NCI-H345 (cell line): ENCODE results near the gene LIFR.

Experiments used
- DNase-seq: peaks from one replicate; lab custom pipeline; 2025; lab: John Stamatoyannopoulos, UW

The LIFR gene

GRCh38 chr5:38441453-38442246 is 114.8 kb downstream of the LIFR start:
- peak; percentile 90 for DNase-seq

GRCh38 chr5:38438757-38439156 is 117.7 kb downstream of the LIFR start:
- DNase-seq: no peak

GRCh38 chr5:38434966-38435705 is 121.3 kb downstream of the LIFR start:
- DNase-seq: no peak

GRCh38 chr5:38433160-38433861 is 123.1 kb downstream of the LIFR start:
- no peak for DNase-seq

GRCh38 chr5:38431242-38431853 is 125.1 kb downstream of the LIFR start:
- no peak for DNase-seq

GRCh38 chr5:38426986-38427950 is 129.2 kb downstream of the LIFR start:
- peak; percentile 32 for DNase-seq

- no peak for DNase-seq
Measured at GRCh38 chr5:38426490-38426889, 130.0 kb downstream of the LIFR start.
